Suprapubic skin (tissue), 4 donors: ENCODE results near the gene KRTAP4-6. TPM values are rescaled to one million over a fixed set of nuclear protein-coding genes. Genes with fewer than 3 reads are reported as not detected.
"Not testable (repeated sequence)": the region's sequence is repeated elsewhere in the genome, so short reads cannot be mapped to it uniquely, and the experiment has no call there.

ENCODE experiments used
- DNase-seq, 2 donors: peaks; one replicate each; pipeline ENCODE4 v3.0.0-alpha.2; 2019; ENCODE audit warnings: low spot score in 2 of 2
- H3K27ac ChIP-seq: fragments of 200-600 bp; sonication (generic); one replicate; pipeline ENCODE4 v1.5.1; 2019
- H3K27me3 ChIP-seq: fragments of 200-600 bp; sonication (generic); one replicate; pipeline ENCODE4 v1.5.1; 2019
- H3K36me3 ChIP-seq: fragments of 200-600 bp; sonication (generic); one replicate; pipeline ENCODE4 v1.5.1; 2019
- H3K4me1 ChIP-seq: fragments of 200-600 bp; sonication (generic); one replicate; pipeline ENCODE4 v1.5.1; 2019
- H3K4me3 ChIP-seq: fragments of 200-600 bp; sonication (generic); one replicate; pipeline ENCODE4 v1.5.1; 2019; ENCODE audit warnings: mild to moderate bottlenecking
- H3K9me3 ChIP-seq: fragments of 200-600 bp; sonication (generic); one replicate; pipeline ENCODE4 v1.5.1; 2019
- EP300 ChIP-seq: sonication (generic); formaldehyde crosslinking; IDR thresholded peaks from one replicate; pipeline ENCODE4 v1.6.1; 2017; ENCODE audit warnings: antibody characterized with exemption
- POLR2A ChIP-seq, 2 donors: fragments of 450-650 bp; IDR thresholded peaks; one replicate each; pipeline ENCODE4 v1.6.1; 2017; ENCODE audit warnings: antibody characterized with exemption in 2 of 2, mild to moderate bottlenecking in 2 of 2, moderate library complexity in 2 of 2
- POLR2AphosphoS5 ChIP-seq, 3 donors: sonication (generic); formaldehyde crosslinking; IDR thresholded peaks; one replicate each; pipeline ENCODE4 v1.6.1; 2017; ENCODE audit warnings: antibody characterized with exemption in 3 of 3
- WGBS: methylation state at CpG from one replicate; pipeline ENCODE4 v1.1.5; 2018; 5-methylcytosine and 5-hydroxymethylcytosine counted together
- total RNA-seq, 4 donors: library from RNA; depleted of rRNA; stranded (reverse); fragments of >200 nt; gene quantifications; one replicate each; pipeline ENCODE4 v1.1.0, GENCODE V29; 2016
- TF ChIP-seq, protein P1 (sequence below), 2 donors: fragments of 200-600 bp in 1 of 2; fragments of 450-650 bp in 1 of 2; sonication (generic) in 1 of 2; IDR thresholded peaks; one replicate each; pipeline ENCODE4 v1.5.1; 2016 to 2019; ENCODE audit warnings: antibody characterized with exemption in 2 of 2, mild to moderate bottlenecking in 1 of 2, moderate library complexity in 1 of 2

KRTAP4-6 gene
- total RNA-seq, 4 donors from 2014 or later, result 9.0 to 45.0 (median 13.0) TPM; not detected in 1

GRCh38 chr17:41103896-41104295, 36.4 kb downstream of the KRTAP4-6 start:
- Histone ChIP-seq H3K4me3 (no peak overlapping the region), H3K27me3 (no peaks in the 10 kb centered on the region), H3K9me3 (no peaks in the 10 kb centered on the region), H3K27ac (no peak overlapping the region), H3K36me3 (no peaks in the 10 kb centered on the region), H3K4me1 (no peaks in the 10 kb centered on the region)
- DNase-seq, result no peak
- no peak for TF ChIP-seq POLR2A (IDR thresholded peaks at IDR 0.05)
- TF ChIP-seq POLR2AphosphoS5 (IDR thresholded peaks at IDR 0.05), result no peak
- TF ChIP-seq EP300, result no peak
- TF ChIP-seq, protein P1, sequence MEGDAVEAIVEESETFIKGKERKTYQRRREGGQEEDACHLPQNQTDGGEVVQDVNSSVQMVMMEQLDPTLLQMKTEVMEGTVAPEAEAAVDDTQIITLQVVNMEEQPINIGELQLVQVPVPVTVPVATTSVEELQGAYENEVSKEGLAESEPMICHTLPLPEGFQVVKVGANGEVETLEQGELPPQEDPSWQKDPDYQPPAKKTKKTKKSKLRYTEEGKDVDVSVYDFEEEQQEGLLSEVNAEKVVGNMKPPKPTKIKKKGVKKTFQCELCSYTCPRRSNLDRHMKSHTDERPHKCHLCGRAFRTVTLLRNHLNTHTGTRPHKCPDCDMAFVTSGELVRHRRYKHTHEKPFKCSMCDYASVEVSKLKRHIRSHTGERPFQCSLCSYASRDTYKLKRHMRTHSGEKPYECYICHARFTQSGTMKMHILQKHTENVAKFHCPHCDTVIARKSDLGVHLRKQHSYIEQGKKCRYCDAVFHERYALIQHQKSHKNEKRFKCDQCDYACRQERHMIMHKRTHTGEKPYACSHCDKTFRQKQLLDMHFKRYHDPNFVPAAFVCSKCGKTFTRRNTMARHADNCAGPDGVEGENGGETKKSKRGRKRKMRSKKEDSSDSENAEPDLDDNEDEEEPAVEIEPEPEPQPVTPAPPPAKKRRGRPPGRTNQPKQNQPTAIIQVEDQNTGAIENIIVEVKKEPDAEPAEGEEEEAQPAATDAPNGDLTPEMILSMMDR (IDR thresholded peaks at IDR 0.05), result no peak
- WGBS, result 95% methylated on average over 1 of the region's 1 CpG

DNA sequence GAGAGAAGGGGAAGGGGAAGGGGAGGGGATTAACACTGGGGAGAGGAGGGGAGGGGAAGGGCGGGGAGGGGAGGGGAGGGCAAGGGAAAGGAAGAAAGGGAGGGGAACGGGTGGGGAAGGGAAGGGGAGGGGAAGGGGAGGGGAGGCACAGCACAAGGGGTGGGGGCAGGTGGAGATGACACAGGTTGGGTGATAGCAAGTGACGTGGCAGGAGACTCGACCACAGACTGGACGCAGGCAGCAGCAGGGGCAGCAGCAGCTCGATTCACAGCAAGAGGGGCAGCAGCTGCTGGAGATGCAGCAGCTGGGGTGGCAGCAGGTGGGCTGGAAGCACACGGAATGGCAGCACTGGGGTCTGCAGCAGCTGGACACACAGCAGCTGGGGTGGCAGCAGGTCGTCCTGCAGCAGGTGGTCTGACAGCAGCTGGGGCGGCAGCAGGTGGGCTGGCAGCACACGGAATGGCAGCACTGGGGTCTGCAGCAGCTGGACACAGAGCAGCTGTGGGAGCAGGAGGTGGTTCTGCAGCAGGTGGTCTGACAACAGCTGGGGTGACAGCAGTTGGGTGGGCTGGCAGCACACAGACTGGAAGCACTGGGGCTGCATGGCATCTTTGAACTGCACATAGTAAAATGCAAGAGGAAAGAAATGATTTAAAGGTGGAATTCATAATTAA, 38.6 kb downstream of the KRTAP4-6 start, which contains the start of gene KRTAP4-16:
KRTAP4-16 (minus strand) TSS at position 624 of the 674 bp plus-strand sequence; CDS start at position 624, 0 bp downstream.
- no peak for DNase-seq
- TF ChIP-seq, protein P1 (IDR thresholded peaks at IDR 0.05), result no peak
- TF ChIP-seq EP300 (no peak), POLR2AphosphoS5 (IDR thresholded peaks at IDR 0.05) (no peak), POLR2A (IDR thresholded peaks at IDR 0.05) (no peak)
- Histone ChIP-seq H3K4me3 (no peak within 1 kb of the TSS), H3K27ac (no peak within 1 kb of the TSS), H3K4me1 (no peaks in the 10 kb centered on the region), H3K36me3 (no peaks in the 10 kb centered on the region), H3K9me3 (no peaks in the 10 kb centered on the region), H3K27me3 (peaks cover 3% of the 10 kb centered on the region)
- 82% methylated on average over 9 of the region's 10 CpGs for WGBS

DNA sequence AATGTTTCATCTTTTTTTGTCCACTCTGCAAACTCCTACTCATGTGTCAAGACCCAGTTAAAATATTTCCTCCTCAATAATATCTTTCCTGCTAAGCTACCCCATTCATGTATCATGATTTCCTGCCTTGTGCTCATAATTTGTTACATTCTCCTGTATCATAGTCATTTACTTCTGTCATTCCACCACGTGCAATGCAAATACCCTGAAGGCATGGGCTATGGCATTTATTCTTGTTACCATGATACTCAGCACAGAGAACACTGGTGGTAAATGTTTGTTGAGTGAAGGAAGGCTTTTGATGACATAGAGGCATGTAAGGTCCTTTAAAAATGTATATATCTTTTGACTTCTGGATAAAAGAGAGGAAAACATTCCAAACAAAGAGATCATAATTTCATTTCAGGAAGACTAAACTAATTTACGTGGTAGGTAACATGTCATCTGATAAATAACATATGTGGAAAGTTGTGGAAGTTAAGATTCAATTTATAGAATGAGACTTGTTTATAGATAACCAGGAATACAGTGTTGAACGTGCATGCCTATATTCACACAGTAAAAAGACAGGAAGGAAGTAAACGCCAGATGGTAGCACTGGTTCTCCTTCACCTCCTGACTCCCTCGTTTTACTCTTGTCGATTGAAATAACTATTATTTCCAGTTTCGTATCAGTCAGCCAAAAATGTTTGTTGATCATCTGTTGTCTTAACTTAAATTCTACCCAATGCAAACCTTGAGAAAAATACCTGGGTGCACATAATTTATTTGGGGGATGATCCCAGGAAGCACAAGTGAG, 40.5 kb downstream of the KRTAP4-6 start:
- not testable (repeated sequence) for H3K36me3 ChIP-seq, DNase-seq, H3K4me1 ChIP-seq, H3K9me3 ChIP-seq, H3K4me3 ChIP-seq, H3K27me3 ChIP-seq, H3K27ac ChIP-seq
- WGBS, result 48% methylated on average over 7 of the region's 7 CpGs

- peaks cover 6% of the 10 kb centered on the region for H3K27me3 ChIP-seq
- no peak overlapping the region for H3K27ac ChIP-seq
- H3K36me3 ChIP-seq, result no peaks in the 10 kb centered on the region
- no peaks in the 10 kb centered on the region for H3K4me1 ChIP-seq
- WGBS, result 53% methylated on average over 6 of the region's 6 CpGs
- no peak overlapping the region for H3K4me3 ChIP-seq
- no peaks in the 10 kb centered on the region for H3K9me3 ChIP-seq
- DNase-seq, result no peak
- TF ChIP-seq, protein P1 (IDR thresholded peaks at IDR 0.05), result no peak
- TF ChIP-seq POLR2A (IDR thresholded peaks at IDR 0.05) (no peak), EP300 (no peak)
These were observed 41.9 kb downstream of the KRTAP4-6 start for GRCh38 chr17:41098481-41098880.

DNA sequence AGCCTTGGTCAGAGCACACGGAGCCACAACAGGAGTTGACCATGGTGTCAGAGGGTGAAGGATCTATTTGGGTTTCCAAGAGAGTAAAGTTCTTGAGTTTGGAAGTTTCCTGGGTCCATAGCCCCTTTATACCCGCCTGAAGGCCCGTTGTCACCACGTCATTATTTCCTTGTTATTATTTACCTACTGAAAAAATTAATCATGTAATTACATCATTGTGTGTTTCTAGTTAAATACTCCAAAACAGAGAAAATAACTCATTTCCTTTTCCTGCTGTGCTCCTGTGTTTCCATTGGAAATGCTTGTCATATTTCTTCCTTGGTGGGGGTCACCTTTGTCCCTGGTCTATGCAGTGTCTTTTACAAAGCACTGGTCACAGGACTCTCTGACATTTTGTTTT, 42.3 kb downstream of the KRTAP4-6 start, which contains the start of gene KRTAP4-8:
KRTAP4-8 (minus strand) TSS at position 101 of the 400 bp plus-strand sequence; CDS start at position 43, 58 bp downstream.
- no peaks in the 10 kb centered on the region for H3K9me3 ChIP-seq
- no peak for DNase-seq
- peaks cover 6% of the 10 kb centered on the region for H3K27me3 ChIP-seq
- H3K27ac ChIP-seq, result no peak within 1 kb of the TSS
- WGBS, result 55% methylated on average over 4 of the region's 4 CpGs
- H3K4me1 ChIP-seq, result no peaks in the 10 kb centered on the region
- H3K36me3 ChIP-seq, result no peaks in the 10 kb centered on the region
- TF ChIP-seq, protein P1 (IDR thresholded peaks at IDR 0.05), result no peak
- TF ChIP-seq EP300, result no peak
- TF ChIP-seq POLR2AphosphoS5 (IDR thresholded peaks at IDR 0.05), result no peak
- no peak for TF ChIP-seq POLR2A (IDR thresholded peaks at IDR 0.05)
- no peak within 1 kb of the TSS for H3K4me3 ChIP-seq
